ENCODE data around the gene IFT88.

- TF ChIP-seq CTCF (IDR thresholded peaks at IDR 0.05): no peak
- no peak for TF ChIP-seq POLR2A (IDR thresholded peaks at IDR 0.05)
Measured at GRCh38 chr13:20711301-20712044, 144.5 kb downstream of the IFT88 start.

Data from uterus (tissue), 2 donors.